Measurements from ENCODE around the gene EML2. TPM values are rescaled to one million over a fixed set of nuclear protein-coding genes. Genes with fewer than 3 reads are reported as not detected.
"Not testable (repeated sequence)": the region's sequence is repeated elsewhere in the genome, so short reads cannot be mapped to it uniquely, and the experiment has no call there.

The EML2 gene
- total RNA-seq, 2 donors from 2014 or later, result 30.1 to 34.8 TPM

GRCh38 chr19:45629704-45630103, 9.5 kb downstream of the EML2 start:
- no peak for DNase-seq
- no peak for ATAC-seq
- intact Hi-C loops (cut with DNase I), result no loop called here

GRCh38 chr19:45628219-45628618, 11.0 kb downstream of the EML2 start:
- ATAC-seq; DNase-seq; intact Hi-C loops (cut with DNase I): not testable (repeated sequence)

- intact Hi-C loops (cut with DNase I), result no loop called here
- ATAC-seq (no peak), DNase-seq (no peak)
These were observed 15.2 kb downstream of the EML2 start for GRCh38 chr19:45623984-45624383.

GRCh38 chr19:45621976-45622503, 17.2 kb downstream of the EML2 start:
- no peak for DNase-seq
- no peak for ATAC-seq
- intact Hi-C loops (cut with DNase I), result no loop called here

GRCh38 chr19:45621389-45621788, 17.8 kb downstream of the EML2 start:
- intact Hi-C loops (cut with DNase I), result no loop called here
- DNase-seq, result no peak
- ATAC-seq, result no peak

- no peak for ATAC-seq
- intact Hi-C loops (cut with DNase I), result no loop called here
- DNase-seq, result no peak
These were observed 22.5 kb downstream of the EML2 start for GRCh38 chr19:45616704-45617017.

GRCh38 chr19:45615795-45616703, 23.1 kb downstream of the EML2 start:
- DNase-seq (peak; percentile 92), ATAC-seq (peak; percentile 95 to 97)
- intact Hi-C loops (cut with DNase I), result no loop called here

- ATAC-seq; intact Hi-C loops (cut with DNase I); DNase-seq: not testable (repeated sequence)
These were observed 24.1 kb downstream of the EML2 start for GRCh38 chr19:45615056-45615455.

- DNase-seq, result peak; percentile 39
- peak in 1 of 2 donors; percentile 71 for ATAC-seq
- intact Hi-C loops (cut with DNase I), result no loop called here
These were observed 25.1 kb downstream of the EML2 start for GRCh38 chr19:45613926-45614725.

GRCh38 chr19:45608948-45609347, 30.2 kb downstream of the EML2 start:
- intact Hi-C loops (cut with DNase I), result loop anchor here (5.0 kb wide), 1 partner anchor 33 kb away; no protein-coding TSS in a partner anchor
- DNase-seq, result no peak

GRCh38 chr19:45607071-45608029, 31.8 kb downstream of the EML2 start:
- intact Hi-C loops (cut with DNase I), result loop anchor here (5.0 kb wide), 1 partner anchor 35 kb away; no protein-coding TSS in a partner anchor
- DNase-seq (peak; percentile 82), ATAC-seq (peak; percentile 83 to 86)

More at GRCh38 chr19:45608948-45609347, 30.2 kb downstream of the EML2 start:
- ATAC-seq, result no peak

GRCh38 chr19:45601524-45602374, 37.4 kb downstream of the EML2 start, which contains the start of gene GPR4:
Gene GPR4, minus strand, starts transcription at chr19:45602212. Its CDS starts 10,346 bp downstream, at chr19:45591866.
- intact Hi-C loops (cut with DNase I), result no loop called here
- DNase-seq (peak; percentile 62), ATAC-seq (peak; percentile 65 to 69)

- ATAC-seq (peak; percentile 11 to 31), DNase-seq (peak; percentile 42)
- intact Hi-C loops (cut with DNase I), result no loop called here
These were observed 38.1 kb downstream of the EML2 start for GRCh38 chr19:45601115-45601514.

GRCh38 chr19:45600340-45600885, 38.8 kb downstream of the EML2 start:
- intact Hi-C loops (cut with DNase I), result no loop called here
- DNase-seq (no peak), ATAC-seq (no peak)

GRCh38 chr19:45599286-45599685, 39.9 kb downstream of the EML2 start:
- intact Hi-C loops (cut with DNase I), result no loop called here
- no peak for ATAC-seq
- DNase-seq, result no peak

GRCh38 chr19:45598267-45599001, 40.8 kb downstream of the EML2 start:
- ATAC-seq (peak; percentile 27 to 43), DNase-seq (peak; percentile 61)

More at GRCh38 chr19:45598267-45599001, 40.8 kb downstream of the EML2 start:
- intact Hi-C loops (cut with DNase I), result no loop called here

Data from left cardiac atrium (tissue), 4 donors.